ENCODE measurements around the gene CIZ1.

Gene CIZ1

GRCh38 chr9:128162215-128163026, 29.0 kb downstream of the CIZ1 start:
- no peak for DNase-seq (ENCODE audit: low spot score)

- no peak for DNase-seq (ENCODE audit: low spot score)
These were observed 30.0 kb downstream of the CIZ1 start for GRCh38 chr9:128161215-128161902.

- DNase-seq (ENCODE audit: low spot score): no peak
These were observed 30.8 kb downstream of the CIZ1 start for GRCh38 chr9:128160603-128160987.

GRCh38 chr9:128159784-128160602, 31.4 kb downstream of the CIZ1 start, which contains the start of gene BBLN:
Gene BBLN (plus strand): TSS chr9:128160265. CDS start chr9:128160408, 143 bp downstream.
- peak; percentile 99 for DNase-seq (ENCODE audit: low spot score)

GRCh38 chr9:128159522-128159783, 31.9 kb downstream of the CIZ1 start:
- DNase-seq (ENCODE audit: low spot score): no peak

- no peak for DNase-seq (ENCODE audit: low spot score)
These were observed 35.5 kb downstream of the CIZ1 start for GRCh38 chr9:128155736-128156500.

GRCh38 chr9:128153947-128154695, 37.3 kb downstream of the CIZ1 start:
- no peak for DNase-seq (ENCODE audit: low spot score)

GRCh38 chr9:128153060-128153946, 38.1 kb downstream of the CIZ1 start:
- no peak for DNase-seq (ENCODE audit: low spot score)

GRCh38 chr9:128152133-128153059, 39.0 kb downstream of the CIZ1 start:
- no peak for DNase-seq (ENCODE audit: low spot score)

GRCh38 chr9:128151309-128152132, 39.9 kb downstream of the CIZ1 start:
- no peak for DNase-seq (ENCODE audit: low spot score)

- DNase-seq (ENCODE audit: low spot score): no peak
These were observed 40.6 kb downstream of the CIZ1 start for GRCh38 chr9:128150594-128151308.

- DNase-seq (ENCODE audit: low spot score): no peak
These were observed 41.3 kb downstream of the CIZ1 start for GRCh38 chr9:128149951-128150593.

- DNase-seq (ENCODE audit: low spot score): no peak
These were observed 42.2 kb downstream of the CIZ1 start, which contains the start of gene LCN2 for GRCh38 chr9:128149001-128149701. Gene LCN2 (plus strand): TSS chr9:128149453. CDS start chr9:128149526, 73 bp downstream.

- no peak for DNase-seq (ENCODE audit: low spot score)
These were observed 42.8 kb downstream of the CIZ1 start for GRCh38 chr9:128148509-128149000.

- no peak for DNase-seq (ENCODE audit: low spot score)
These were observed 44.7 kb downstream of the CIZ1 start for GRCh38 chr9:128146591-128147120.

- DNase-seq (ENCODE audit: low spot score): no peak
These were observed 45.4 kb downstream of the CIZ1 start for GRCh38 chr9:128145951-128146351.

All from COLO829 (cell line).